ENCODE results near the gene SLC6A3.

DNA sequence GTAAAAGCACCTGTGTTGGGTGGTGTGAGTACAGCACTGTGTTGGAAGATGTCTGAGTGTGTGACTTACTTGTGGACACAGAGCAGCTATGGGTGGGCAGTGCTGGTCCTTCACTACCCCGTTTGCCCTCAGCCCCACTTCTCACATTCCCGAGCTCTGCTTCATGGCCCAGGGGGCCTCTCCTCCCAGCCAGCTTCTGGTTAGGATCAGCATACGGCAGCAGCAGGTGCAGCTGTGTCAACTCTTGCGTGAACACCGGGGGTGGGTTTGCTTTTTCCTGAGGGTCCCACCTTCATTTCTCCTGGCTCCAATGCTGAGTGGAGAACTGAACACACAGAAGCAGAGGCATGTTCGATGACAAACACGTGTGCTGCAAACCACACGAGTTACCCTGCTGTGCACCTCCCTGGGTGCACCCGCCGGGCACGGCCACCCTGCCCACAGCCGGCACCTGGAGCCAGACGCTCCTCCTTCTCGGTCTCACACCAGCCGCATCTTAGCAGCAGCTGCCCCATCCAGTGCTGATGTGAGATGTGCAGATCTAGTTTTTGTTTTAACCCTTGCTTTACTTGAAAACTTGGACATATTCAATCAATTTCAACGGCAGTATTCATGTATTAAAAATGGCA, 14.9 kb upstream of the SLC6A3 start:
- no peak for TF ChIP-seq EZH2 (IDR thresholded peaks at IDR 0.05; ENCODE audit: insufficient read depth, poor library complexity, severe bottlenecking)
- no peak for TF ChIP-seq EZH2phosphoT487 (IDR thresholded peaks at IDR 0.05; ENCODE audit: insufficient read depth, low read depth)

Measured in GM23248 (cell line).